ENCODE measurements around the gene FAM222A. TPM values are rescaled to one million over a fixed set of nuclear protein-coding genes. Genes with fewer than 3 reads are reported as not detected.

FAM222A gene
- 0.15 and 0.33 TPM in 2 replicates for total RNA-seq

DNA sequence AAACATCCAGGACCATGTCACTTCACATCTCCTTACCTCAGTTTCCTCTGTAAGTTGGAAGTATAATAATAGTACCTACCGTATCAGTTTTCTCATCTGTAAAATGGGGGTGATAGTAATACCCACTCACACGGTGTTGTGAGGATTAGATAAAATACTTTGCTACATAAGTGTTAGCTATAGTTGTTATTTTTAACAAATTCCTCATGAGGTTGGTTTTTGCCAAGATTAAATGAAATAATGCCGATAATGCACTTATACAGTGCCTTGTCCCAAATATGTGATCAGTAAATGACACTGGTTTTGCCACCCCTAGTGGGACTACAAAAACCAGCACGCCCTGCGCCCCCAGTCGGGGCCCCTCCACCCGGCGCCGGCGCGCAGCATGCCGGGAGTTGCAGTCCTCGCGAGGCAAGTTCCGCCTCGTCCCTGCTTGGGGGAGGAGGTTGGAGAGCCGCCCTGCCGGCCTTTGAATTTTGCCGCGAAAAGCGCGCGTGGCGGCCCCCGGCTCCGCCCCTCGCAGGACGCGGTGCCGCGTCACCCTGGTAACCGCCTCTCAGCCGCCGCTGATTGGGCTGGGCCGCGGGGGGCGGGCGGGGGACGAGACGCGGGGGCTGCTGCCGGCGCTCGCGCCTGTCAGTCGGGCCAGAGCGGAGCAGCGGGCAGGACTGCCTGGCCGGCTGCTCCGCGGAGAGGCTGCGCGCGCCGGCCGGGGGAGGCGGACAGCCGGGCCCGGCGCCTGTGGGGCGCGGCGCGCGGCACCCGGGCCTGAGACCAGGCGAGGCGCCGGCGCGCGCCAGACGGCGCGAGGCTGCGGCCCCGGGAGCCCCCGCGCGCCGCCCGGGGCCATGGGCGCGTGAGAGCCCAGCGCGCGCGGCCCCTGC, at the start of gene FAM222A:
Gene FAM222A, plus strand, starts transcription at position 639 of the 884 bp plus-strand sequence. CDS start 30,322 bp downstream, outside the sequence.

Other genes starting within 250 kb of the FAM222A start
- gene KCTD10, start 236.5 kb upstream of the FAM222A start, total RNA-seq: 62.3 and 80.4 TPM in 2 replicates
- 68.5 and 81.9 TPM in 2 replicates for gene UBE3B, start 236.2 kb upstream of the FAM222A start, total RNA-seq
- gene MMAB, start 140.3 kb upstream of the FAM222A start, total RNA-seq: 26.5 and 37.8 TPM in 2 replicates
- 13.6 and 54.3 TPM in 2 replicates for gene MVK, start 140.0 kb upstream of the FAM222A start, total RNA-seq
- gene TRPV4, start 119.6 kb downstream of the FAM222A start, total RNA-seq: 0.87 and 2.5 TPM in 2 replicates
- gene GLTP, start 166.7 kb downstream of the FAM222A start, total RNA-seq: 59.0 and 87.4 TPM in 2 replicates
- 10.1 and 14.1 TPM in 2 replicates for gene TCHP, start 186.4 kb downstream of the FAM222A start, total RNA-seq